LNCaP clone FGC (cell line): ENCODE measurements around the gene APBB1.

Experiments
- DNase-seq: peaks from one replicate; pipeline ENCODE4 v3.0.0-alpha.2; 2011; ENCODE audit warnings: low read depth
- H3K4me3 ChIP-seq: 2 replicates; pipeline ENCODE4 v1.5.1; 2011; ENCODE audit warnings: mild to moderate bottlenecking, low read depth, low read length, control low read depth
- TF ChIP-seq, protein P1 (sequence below): IDR thresholded peaks from 2 replicates; pipeline ENCODE4 v1.5.1; 2012; ENCODE audit warnings: mild to moderate bottlenecking; ENCODE audit not compliant: control insufficient read depth, insufficient read depth; ENCODE audit errors: extremely low read depth

APBB1 gene

DNA sequence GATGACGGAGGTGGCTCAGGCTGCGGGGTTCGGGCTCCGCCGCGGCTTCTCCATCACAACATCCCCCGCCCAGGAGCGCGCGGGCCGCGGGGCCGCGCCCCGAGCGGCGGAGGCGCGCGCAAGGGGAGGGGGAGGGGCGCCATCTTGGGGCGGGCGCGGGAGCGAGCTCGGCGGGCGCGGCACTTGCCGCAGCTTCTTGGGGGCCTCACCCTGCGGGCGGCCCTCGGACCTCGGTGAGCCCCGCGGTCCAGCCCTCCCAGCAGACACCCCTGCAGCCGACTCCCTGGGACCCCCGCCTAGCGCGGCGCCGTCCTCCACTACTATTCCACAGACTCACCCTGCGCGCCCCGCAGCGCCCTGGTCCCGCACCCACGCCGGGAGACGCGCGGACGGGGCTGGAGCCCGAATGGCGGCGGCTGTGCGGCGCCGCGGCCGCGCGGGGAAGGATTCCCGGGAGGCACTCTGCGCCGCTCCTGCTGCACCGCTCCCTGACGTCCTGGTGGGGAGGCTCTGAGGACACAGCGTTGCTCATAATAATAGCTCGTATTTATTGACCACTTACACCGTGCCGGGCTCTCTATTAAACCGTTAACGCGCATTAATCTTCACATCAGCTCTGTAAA, at the start of gene APBB1:
Gene APBB1 (minus strand): TSS at position 86 of the 623 bp plus-strand sequence. CDS start 7,747 bp downstream, outside the sequence.
- no peak for DNase-seq
- TF ChIP-seq, protein P1, sequence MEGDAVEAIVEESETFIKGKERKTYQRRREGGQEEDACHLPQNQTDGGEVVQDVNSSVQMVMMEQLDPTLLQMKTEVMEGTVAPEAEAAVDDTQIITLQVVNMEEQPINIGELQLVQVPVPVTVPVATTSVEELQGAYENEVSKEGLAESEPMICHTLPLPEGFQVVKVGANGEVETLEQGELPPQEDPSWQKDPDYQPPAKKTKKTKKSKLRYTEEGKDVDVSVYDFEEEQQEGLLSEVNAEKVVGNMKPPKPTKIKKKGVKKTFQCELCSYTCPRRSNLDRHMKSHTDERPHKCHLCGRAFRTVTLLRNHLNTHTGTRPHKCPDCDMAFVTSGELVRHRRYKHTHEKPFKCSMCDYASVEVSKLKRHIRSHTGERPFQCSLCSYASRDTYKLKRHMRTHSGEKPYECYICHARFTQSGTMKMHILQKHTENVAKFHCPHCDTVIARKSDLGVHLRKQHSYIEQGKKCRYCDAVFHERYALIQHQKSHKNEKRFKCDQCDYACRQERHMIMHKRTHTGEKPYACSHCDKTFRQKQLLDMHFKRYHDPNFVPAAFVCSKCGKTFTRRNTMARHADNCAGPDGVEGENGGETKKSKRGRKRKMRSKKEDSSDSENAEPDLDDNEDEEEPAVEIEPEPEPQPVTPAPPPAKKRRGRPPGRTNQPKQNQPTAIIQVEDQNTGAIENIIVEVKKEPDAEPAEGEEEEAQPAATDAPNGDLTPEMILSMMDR = peak; percentile 35; the same call in 1 of the 2 replicates
- H3K4me3 ChIP-seq = peak within 1 kb of the TSS; percentile 65

DNA sequence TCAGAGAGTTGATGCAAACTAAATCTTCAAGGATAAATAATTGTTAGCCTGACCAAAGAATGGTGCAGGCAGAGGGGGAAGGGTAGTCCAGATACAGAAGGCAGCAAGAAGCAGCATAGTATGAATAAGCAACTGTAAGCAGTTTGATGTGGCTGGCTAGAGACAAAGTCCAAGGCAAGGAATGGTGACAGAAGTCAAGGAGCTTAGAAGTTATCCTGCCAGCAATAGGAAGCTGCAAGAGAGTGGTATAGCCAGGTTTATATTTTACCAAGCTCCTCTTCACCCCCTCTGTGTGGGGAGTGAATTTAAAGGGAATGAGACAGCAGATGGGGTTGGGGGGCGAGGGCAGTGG, 40.2 kb upstream of the APBB1 start:
- no peak for DNase-seq
- H3K4me3 ChIP-seq = no peak overlapping the region
- TF ChIP-seq, protein P1 = no peak

DNA sequence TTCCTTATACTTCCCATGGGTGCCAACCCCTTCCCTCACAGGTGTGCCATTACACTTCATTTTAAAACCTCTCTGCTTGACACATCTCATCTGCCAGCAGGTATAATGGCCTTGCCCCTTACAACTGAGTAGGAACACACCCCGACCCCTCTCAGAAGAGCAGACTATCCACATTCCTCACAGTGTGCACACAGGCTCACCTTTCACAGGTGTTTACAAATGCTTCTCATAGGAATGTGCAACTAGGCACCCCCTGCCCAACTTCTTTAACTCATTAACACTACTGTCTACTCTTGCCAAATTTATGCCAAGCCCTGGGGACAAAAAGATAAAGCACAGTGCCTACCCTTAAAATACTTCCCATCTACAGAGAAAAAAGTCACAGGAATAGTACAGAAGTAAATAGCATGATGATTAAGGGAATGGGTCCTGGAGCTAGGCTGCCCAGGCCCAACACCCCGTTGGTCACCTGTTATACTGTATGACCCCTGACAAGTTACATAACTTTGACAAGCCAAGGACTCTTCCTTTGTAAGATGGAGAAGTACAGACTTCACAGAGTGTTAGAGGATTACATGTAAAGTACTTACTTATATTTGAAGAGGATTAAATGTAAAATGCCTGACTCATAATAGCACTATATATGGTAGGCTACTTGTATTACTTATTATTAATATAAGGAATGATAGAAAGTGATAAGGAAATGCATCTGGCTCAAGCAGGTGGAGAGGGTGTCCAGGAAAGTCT, 39.6 kb upstream of the APBB1 start:
- H3K4me3 ChIP-seq = no peak overlapping the region
- DNase-seq = no peak
- TF ChIP-seq, protein P1 = no peak

DNA sequence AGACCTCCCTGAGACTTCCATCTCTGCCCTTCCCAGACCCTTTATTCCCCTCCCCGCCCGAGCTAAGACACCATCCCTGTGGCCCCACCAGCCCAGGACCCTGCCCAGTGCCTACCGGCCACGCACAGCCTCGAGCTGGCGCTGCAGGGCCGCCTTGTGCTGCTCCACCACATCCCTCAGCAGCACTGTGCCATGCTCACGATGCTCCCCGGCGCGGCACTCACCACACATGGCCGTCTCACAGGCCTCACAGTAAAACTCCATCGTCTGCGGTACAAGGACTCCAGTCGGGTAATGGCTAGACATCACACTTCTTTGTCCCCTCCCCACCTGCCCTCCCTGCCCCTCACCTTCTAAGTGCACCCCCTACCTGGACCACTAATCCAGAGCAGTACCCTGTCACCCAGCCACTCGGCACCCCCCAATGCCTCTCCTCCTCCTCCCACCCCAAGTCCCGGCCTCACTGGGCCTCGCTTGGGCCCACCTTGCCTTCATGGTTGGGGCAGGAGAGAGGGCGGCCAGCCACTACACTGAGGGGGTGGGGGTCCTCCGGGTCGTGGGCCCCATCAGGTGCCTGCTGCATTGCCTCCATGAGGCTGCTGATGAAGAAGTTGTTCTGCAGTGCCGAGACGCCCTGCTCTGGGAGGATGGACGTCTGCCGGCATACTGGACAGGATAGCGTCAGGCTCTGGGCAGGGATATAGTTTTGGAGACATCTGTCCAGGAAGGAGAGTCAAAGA, 38.9 kb upstream of the APBB1 start:
- H3K4me3 ChIP-seq = no peak overlapping the region
- TF ChIP-seq, protein P1 = no peak
- no peak for DNase-seq

DNA sequence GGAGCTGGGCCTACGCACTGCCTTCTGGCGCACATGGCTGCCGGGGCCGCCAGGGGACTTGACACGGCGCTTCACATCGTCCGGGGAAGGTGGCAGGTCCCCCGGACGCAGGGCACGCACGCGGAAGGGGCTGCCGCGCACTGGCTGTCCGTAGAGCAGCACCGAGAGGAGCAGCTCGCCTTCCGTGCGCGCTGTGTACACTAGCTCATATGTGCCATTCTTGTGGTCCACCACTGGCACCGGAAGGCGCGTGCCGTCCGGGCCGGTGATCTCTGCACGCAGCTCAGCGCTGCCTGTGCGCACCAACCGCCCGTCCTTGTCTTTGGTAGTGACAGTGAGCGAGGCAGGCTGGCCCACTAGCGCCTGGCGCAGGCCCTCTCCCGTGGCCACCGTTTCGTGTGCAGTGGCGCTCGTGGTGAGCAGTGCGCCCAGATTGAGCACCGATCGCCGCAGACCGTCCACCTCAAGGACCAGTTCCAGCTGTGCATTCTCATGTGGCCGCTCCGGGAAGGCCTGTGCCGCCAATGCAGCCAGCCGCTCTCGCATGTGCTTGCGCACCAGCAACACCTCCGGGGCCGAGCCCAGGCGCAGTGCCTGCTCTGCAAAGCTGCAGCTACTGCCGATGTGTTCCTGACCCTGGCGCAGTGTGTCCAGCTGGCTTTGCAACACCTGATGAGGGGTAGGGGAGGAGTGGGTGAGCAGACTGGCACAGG, 37.6 kb upstream of the APBB1 start:
- DNase-seq = no peak
- no peak overlapping the region for H3K4me3 ChIP-seq
- TF ChIP-seq, protein P1 = no peak

DNA sequence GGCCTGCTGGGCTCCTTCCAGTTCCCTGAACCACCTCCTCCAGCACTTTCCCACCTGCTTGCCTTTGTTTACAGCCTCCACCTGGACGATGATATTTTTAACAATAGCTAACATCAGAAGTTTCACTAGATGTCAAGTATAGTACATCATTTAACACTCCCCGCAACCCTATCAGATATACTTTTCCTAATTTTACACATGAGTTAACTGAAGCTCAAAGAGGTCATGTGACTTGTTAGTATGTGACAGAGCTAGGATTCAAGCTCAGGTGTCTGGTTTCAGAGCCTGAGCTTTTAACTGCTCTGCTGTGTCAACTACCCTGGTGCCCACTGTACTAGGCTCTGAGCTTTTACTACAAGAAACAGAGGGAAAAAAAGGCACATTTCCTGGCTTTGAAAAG, 36.2 kb upstream of the APBB1 start:
- TF ChIP-seq, protein P1 = no peak
- H3K4me3 ChIP-seq = no peak overlapping the region
- no peak for DNase-seq
